ENCODE data around the gene UGT1A5.

- TF ChIP-seq, protein P1, sequence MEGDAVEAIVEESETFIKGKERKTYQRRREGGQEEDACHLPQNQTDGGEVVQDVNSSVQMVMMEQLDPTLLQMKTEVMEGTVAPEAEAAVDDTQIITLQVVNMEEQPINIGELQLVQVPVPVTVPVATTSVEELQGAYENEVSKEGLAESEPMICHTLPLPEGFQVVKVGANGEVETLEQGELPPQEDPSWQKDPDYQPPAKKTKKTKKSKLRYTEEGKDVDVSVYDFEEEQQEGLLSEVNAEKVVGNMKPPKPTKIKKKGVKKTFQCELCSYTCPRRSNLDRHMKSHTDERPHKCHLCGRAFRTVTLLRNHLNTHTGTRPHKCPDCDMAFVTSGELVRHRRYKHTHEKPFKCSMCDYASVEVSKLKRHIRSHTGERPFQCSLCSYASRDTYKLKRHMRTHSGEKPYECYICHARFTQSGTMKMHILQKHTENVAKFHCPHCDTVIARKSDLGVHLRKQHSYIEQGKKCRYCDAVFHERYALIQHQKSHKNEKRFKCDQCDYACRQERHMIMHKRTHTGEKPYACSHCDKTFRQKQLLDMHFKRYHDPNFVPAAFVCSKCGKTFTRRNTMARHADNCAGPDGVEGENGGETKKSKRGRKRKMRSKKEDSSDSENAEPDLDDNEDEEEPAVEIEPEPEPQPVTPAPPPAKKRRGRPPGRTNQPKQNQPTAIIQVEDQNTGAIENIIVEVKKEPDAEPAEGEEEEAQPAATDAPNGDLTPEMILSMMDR (IDR thresholded peaks at IDR 0.05): no peak
- no peak for TF ChIP-seq POLR2A (IDR thresholded peaks at IDR 0.05)
These were observed 38.8 kb upstream of the UGT1A5 start for GRCh38 chr2:233673896-233674295.
